ENCODE data around the gene SIGLEC11.

SIGLEC11 gene

GRCh38 chr19:49938662-49939061 lies 22.3 kb downstream of the SIGLEC11 start:
- ChIA-PET POLR2A (no interaction called here), CTCF (interaction anchor here (1.1 to 6.5 kb wide), 12 partner anchors 11 to 668 kb away, joined by 3 to 72 read pairs (median 10); partner anchors contain the start of gene SIGLEC11)
- TF ChIP-seq CTCF (IDR thresholded peaks at IDR 0.05; ENCODE audit: insufficient read depth, low read length, missing control alignments) = no peak
- DNase-seq (ENCODE audit: low read depth, low spot score) = no peak
- no peak overlapping the region for H3K4me3 ChIP-seq (ENCODE audit: low read depth, low read length)

- CTCF ChIA-PET = interaction anchor here (0.8 to 6.5 kb wide), 23 partner anchors 7 to 669 kb away, joined by 3 to 72 read pairs (median 5); partner anchors contain the start of genes ATF5, NUP62, SIGLEC11 and VRK3
- H3K4me3 ChIP-seq (ENCODE audit: low read depth, low read length) = peak overlapping the region; percentile 38
These were observed 23.1 kb downstream of the SIGLEC11 start for GRCh38 chr19:49937750-49938381.

GRCh38 chr19:49936549-49936948 lies 24.4 kb downstream of the SIGLEC11 start:
- no peak for DNase-seq (ENCODE audit: low read depth, low spot score)
- H3K4me3 ChIP-seq (ENCODE audit: low read depth, low read length) = no peak overlapping the region
- ChIA-PET POLR2A (no interaction called here), CTCF (interaction anchor here (1.0 to 6.5 kb wide), 5 partner anchors 9 to 199 kb away, joined by 3 to 72 read pairs (median 12); no protein-coding TSS in a partner anchor)
- TF ChIP-seq CTCF (IDR thresholded peaks at IDR 0.05; ENCODE audit: insufficient read depth, low read length, missing control alignments) = no peak

More at GRCh38 chr19:49937750-49938381, 23.1 kb downstream of the SIGLEC11 start:
- DNase-seq (ENCODE audit: low read depth, low spot score) = no peak
- POLR2A ChIA-PET = no interaction called here
- TF ChIP-seq CTCF (IDR thresholded peaks at IDR 0.05; ENCODE audit: insufficient read depth, low read length, missing control alignments) = peak; percentile 96

GRCh38 chr19:49933643-49934042 lies 27.3 kb downstream of the SIGLEC11 start:
- DNase-seq (ENCODE audit: low read depth, low spot score) = no peak
- CTCF ChIA-PET = interaction anchor here (2.2 to 6.5 kb wide), 2 partner anchors 51 to 202 kb away, joined by 9 to 72 read pairs; no protein-coding TSS in a partner anchor
- POLR2A ChIA-PET = no interaction called here
- TF ChIP-seq CTCF (IDR thresholded peaks at IDR 0.05; ENCODE audit: insufficient read depth, low read length, missing control alignments) = no peak
- H3K4me3 ChIP-seq (ENCODE audit: low read depth, low read length) = no peak overlapping the region

GRCh38 chr19:49932731-49933131 lies 28.2 kb downstream of the SIGLEC11 start:
- no peak for TF ChIP-seq CTCF (IDR thresholded peaks at IDR 0.05; ENCODE audit: insufficient read depth, low read length, missing control alignments)
- POLR2A ChIA-PET = no interaction called here
- no peak overlapping the region for H3K4me3 ChIP-seq (ENCODE audit: low read depth, low read length)
- no peak for DNase-seq (ENCODE audit: low read depth, low spot score)
- CTCF ChIA-PET = interaction anchor here (2.2 kb wide), 1 partner anchor 203 kb away, joined by 9 read pairs; no protein-coding TSS in a partner anchor

- ChIA-PET CTCF (no interaction called here), POLR2A (interaction anchor here (0.5 kb wide), 1 partner anchor 86 kb away, joined by 3 read pairs; no protein-coding TSS in a partner anchor)
- no peak for TF ChIP-seq CTCF (IDR thresholded peaks at IDR 0.05; ENCODE audit: insufficient read depth, low read length, missing control alignments)
- H3K4me3 ChIP-seq (ENCODE audit: low read depth, low read length) = no peak overlapping the region
- DNase-seq (ENCODE audit: low read depth, low spot score) = no peak
These were observed 28.9 kb downstream of the SIGLEC11 start for GRCh38 chr19:49932041-49932451.
